ENCODE measurements around the gene SMIM22. TPM values are rescaled to one million over a fixed set of nuclear protein-coding genes. Genes with fewer than 3 reads are reported as not detected.

The SMIM22 gene
- total RNA-seq, 1 experiment from 2014 or later, result not detected

DNA sequence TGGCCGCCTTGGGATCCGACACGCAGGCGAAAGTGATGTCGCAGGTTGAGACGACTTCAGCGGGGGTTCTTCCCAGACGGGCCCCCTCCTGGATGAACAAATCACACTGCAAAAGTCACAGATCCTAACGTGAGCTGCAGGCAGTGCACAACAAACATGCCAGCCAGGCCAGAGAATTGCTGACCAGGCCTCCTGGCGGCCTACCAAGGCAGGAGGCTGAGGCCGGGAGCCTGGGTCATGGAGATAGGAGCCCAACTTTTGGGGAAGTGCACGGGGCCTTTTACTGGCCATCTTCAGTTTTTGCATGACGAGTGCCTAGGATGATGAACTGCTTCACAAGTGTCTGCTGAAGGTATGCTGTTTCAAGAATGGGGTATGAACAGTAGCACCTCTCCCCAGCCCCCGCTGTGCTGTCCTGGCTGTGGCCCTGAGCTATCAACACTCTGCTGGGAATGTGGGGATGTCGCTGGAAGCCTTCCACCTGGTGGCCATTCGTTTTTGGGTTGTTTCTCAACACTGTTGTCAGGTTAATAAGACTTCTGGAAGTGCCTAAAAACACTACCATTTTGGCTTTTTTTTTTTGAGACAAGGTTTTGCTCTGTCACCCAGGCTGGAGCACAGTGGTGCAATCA lies 19.5 kb downstream of the SMIM22 start:
- no peak for DNase-seq (ENCODE audit: low read depth)

DNA sequence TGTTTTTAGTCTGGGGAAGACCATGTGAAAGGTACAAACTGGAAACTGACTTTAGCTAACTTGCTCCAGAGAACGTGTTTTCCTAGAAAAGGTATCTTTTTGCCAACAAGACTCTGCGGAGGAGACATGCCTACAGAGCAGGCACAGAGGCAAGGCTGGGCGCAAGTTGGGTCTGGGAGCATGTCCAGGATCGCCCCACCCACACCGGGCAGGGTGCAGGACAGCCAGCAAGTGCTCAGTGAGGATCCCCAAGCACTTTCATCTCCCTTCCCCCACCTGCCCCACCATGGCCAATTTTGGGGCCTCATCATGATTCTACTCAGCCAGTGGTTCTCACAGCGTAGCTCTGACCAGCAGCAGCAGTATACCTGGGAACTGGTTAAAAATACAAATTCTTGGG lies 25.5 kb downstream of the SMIM22 start:
- DNase-seq (ENCODE audit: low read depth), result no peak

DNA sequence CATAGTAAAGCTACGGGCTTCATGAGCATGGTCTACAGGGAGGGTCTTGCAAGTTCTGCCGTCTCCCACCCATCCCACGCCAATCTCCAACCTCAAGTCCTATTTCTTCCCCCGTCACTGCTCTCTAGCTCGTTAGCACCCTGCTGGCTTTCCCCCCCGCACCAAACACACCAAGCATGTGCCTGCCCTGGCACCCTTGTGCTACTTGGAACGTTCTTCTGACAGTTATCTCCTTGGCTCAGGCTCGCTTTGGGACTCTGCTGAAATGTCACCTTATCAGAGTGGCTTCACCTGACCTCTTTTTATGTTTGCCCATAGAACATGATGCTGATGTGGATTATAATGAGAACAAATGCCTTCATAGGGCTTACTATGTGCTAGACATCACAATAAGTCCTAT lies 30.0 kb downstream of the SMIM22 start:
- DNase-seq (ENCODE audit: low read depth), result no peak

DNA sequence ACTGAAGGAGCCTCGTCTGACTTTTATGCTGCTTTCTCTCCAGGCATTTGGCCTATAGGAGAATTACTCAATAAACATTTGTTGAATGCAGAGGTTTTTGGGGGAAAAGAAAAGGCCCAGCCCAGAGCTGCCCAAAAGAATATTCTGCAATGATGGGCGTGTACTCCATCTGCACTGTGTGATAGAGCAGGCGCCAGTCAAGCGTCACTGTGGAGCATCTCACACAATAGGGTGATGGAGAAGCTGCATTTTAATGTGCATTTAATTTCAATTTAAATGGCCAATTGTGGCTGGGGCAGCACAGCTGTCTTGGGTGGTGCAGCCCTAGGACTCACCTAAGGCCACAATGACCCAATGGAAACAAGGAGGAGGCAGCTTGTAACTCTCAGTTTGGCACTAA lies 31.4 kb downstream of the SMIM22 start:
- DNase-seq (ENCODE audit: low read depth), result no peak

DNA sequence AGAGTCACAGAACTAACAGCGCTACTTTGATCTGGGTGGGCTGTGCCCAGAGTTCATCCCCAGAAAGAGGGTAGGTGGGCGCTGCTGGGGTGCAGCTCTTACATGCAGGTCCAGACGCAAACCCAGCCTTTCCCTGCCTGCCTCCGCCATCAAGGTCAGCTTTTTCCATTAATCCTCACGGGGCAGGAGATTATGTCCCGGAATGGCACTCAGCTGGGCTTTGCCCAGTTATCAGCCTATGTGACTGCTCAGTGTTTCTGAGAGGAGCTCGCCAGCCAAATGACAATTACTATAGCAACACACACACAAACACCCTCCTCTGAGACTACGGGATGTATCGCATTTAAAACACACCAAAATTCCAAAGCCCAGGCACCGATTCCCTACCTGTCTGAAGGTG lies 31.8 kb downstream of the SMIM22 start:
- DNase-seq (ENCODE audit: low read depth), result no peak

DNA sequence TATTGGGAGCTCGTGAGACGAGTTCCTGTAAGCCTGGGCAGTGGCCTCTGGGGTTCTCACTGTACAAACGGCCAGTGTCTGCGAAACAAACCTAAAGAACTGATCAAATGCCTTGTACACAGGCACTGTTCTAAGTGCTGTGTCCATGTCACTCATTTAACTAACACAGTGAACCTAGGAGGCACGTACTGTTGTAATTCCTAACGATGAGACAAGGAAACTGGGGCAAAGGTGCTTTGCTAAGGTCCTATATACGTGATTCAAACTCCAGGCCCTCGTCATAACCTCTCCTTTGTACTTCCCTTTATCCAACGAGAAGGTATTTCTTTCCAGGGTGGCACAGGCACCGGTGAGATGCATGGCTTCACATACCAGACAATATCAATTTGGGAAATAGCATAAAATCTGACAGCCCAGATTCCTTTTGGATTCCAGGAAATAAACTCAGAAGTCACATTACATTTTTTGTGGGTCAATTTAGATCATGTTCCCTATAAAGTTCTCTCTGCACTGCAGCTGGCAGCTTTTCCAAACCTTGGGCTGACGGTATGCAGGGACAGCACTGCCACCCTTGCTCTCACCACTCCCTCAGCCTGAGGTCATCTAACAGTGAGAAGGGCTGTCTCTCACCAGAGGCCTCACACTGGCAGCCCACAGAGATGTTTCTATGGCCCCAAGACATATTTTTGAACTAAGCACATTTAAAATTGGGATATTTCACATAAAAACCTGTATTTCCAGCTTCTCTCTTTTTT lies 33.6 kb downstream of the SMIM22 start:
- DNase-seq (ENCODE audit: low read depth), result no peak

DNA sequence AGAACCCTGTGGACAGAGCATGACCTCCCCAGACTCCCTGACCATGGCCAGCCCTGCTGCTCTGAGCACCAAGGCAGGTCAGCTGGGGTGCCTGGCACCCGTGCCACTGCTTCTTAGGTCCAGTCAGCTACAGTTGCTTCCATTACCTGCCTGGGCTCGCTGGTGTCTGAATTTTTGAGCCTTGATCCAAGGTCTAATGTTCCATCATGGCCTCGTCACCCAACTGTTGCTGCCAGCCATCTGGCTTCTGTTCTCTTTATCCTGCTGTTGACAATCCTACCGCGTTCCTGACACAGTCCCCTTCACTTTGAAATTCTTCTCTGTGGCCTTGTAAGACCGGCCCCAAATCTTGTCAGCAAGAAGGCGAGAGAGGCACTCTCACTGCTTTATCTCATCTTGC lies 35.2 kb downstream of the SMIM22 start:
- no peak for DNase-seq (ENCODE audit: low read depth)

DNA sequence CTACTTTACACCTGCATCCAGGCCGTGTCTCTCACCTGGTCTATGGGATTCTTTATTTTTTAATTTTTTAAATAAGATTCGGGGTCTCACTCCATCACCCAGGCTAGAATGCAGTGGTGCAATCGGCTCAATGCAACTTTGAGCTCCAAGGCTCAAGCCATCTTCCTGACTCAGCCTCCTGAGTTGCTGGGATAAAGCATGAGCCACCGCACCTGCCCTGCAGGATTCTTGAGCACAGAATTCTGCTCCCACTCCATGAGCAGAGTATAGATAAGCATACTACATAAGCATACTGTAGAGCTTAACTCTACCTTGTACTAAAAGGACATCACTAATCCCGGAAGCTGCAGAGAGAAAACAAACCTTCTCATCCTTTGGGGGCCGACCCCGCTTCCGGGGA lies 36.4 kb downstream of the SMIM22 start:
- no peak for DNase-seq (ENCODE audit: low read depth)

DNA sequence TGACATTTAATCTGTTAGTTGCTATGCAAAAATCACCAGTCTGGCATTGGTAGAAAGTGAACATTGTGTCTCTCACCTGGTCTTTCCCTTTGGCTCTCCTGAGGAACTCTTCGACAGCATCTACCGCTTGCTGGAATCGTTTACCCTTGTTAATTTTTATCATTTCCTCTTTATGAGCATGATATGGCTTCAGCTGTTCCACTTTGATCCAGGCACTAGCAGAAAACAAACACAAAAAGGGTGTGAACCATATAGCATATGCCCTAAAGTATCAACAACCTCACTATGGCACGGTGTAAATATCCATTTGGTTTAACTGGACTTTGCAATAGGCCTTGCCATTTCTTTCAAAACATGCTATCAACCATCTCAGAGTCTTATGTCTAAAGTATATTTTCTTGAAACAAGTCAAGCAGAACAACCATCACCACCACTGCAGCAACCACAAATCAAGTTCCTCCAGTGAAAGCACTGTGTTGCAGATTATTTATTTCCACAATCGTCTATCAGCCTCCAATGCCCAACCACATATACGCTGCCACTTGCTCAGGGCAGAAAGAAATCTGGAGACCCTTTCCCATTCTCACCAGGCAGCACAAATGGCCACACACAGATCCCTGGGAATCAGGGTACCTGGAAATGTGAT lies 37.7 kb downstream of the SMIM22 start:
- no peak for DNase-seq (ENCODE audit: low read depth)

DNA sequence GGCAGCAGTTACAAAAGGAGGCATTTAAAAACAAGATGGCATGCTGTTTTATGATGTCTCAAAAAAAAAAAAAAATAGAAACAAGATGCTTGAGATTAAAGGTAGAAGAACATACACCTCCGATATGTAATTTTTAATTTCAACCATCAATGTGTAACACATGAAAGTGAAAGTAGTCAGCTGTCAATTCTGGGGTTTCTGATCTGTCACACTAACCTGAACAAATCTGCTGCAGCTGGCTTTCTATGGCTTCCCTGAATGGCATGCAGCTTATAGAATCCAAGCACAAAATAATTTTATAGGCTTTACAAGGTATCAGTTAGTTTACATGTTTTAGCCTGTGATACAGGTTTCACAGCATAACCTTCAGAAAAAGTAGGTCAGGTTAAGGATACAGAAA lies 38.4 kb downstream of the SMIM22 start:
- no peak for DNase-seq (ENCODE audit: low read depth)

DNA sequence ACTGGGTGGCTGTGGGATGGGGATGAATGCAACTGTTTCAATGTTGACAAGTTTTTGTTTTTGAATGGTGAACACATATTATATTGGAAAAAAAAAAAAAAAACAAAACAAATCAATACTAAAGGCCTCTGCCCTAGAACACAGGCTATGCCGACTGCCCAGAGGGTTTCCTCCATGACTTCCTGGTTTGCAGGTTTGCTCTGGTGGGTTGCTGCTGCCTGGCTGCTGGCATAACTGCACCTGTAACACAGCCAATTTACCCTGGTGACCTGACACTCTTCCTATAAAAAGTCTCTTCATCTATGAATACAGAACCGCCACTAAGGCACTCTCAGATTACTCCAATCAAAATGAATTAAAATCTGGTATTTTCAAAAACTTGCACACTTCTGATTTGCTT lies 41.6 kb downstream of the SMIM22 start:
- no peak for DNase-seq (ENCODE audit: low read depth)

DNA sequence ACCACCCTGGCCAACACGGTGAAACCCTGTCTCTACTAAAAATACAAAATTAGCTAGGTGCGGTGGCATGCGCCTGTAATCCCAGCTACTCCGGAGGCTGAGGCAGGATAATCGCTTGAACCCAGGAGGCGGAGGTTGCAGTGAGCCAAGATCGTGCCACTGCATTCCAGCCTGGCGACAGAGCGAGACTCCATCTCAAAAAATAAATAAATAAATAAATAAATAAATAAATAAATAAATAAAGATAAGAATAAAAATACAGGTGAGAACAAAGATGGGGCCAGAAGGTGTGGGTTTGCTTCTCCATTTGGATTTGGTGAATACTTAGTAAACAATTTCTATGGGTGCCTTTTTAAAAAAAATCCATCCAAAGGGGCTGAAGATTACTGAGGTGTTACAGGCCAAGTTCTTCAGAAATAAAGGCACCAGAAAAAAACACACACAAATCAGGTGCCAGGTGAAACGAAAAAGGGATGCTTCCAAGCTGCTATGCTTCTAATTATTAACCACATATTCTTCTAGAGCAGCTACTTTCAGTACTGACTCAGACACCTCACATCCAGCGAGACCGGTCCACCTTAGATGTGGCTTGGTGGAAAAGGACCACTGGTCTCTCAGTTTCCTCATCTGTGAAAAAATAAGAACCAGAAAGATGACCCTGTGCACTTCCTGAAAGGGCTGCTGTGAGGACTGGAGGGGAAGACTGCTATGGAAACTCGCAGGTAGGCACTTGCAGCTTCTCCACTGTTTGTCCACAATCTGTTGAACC lies 42.7 kb downstream of the SMIM22 start:
- DNase-seq (ENCODE audit: low read depth), result no peak

DNA sequence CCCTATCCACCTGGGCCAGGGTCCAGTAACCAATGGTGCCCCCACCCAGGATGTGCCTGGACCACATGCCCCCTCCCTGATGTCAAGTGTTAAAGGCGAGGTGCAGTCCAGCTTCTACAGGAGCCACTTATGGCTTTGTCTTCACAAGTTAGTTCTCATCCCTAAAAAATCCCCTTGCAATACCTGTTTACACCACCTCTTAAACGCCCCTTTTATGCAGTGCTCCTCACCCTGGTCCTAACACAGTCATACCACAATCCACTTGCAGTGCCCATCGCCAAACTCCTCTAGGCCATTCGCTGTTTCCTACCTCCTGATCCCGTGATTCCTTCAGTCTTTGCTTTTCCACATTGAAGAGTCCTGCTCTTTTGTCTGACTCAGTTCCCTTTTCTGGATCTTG lies 44.8 kb downstream of the SMIM22 start:
- no peak for DNase-seq (ENCODE audit: low read depth)

DNA sequence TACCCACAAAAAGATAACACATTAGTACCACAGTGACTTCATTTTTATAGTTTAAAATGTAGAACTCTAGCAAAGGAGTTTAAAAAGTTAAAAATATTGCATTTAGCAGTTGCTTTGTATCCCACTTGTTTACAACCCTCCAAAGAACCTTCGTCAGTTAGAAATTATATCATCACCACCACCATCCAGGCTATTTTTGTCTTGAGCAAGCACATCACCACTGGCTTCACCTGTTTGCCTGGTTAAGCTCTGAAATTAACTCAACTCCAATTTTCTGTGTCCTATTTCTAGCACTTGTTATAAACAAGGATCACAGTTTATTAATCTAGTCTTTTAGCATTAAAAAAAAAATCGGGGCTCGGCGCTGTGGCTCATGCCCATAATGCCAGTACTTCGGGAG lies 45.8 kb downstream of the SMIM22 start:
- DNase-seq (ENCODE audit: low read depth), result no peak

Other genes with a start within 250 kb of the SMIM22 start
- not detected in 2 replicates for gene C16orf96, start 239.0 kb upstream of the SMIM22 start, total RNA-seq (2014; rRNA removed; shearing (Covaris generic))
- 4.5 and 8.4 TPM in 2 replicates for gene UBALD1, start 180.5 kb upstream of the SMIM22 start, total RNA-seq (2014; rRNA removed; shearing (Covaris generic))
- 30.9 and 46.2 TPM in 2 replicates for gene MGRN1, start 170.5 kb upstream of the SMIM22 start, total RNA-seq (2014; rRNA removed; shearing (Covaris generic))
- gene NUDT16L1, start 101.8 kb upstream of the SMIM22 start, total RNA-seq (2014; rRNA removed; shearing (Covaris generic)), result 21.1 and 25.7 TPM in 2 replicates
- 9.3 and 15.8 TPM in 2 replicates for gene ANKS3, start 61.1 kb upstream of the SMIM22 start, total RNA-seq (2014; rRNA removed; shearing (Covaris generic))
- gene DNAAF8, start 60.8 kb upstream of the SMIM22 start, total RNA-seq (2014; rRNA removed; shearing (Covaris generic)), result 0.81 and 1.4 TPM in 2 replicates
- gene ZNF500, start 28.2 kb upstream of the SMIM22 start, total RNA-seq (2014; rRNA removed; shearing (Covaris generic)), result 7.1 and 13.3 TPM in 2 replicates
- not detected in 2 replicates for gene SEPTIN12, start 7.0 kb upstream of the SMIM22 start, total RNA-seq (2014; rRNA removed; shearing (Covaris generic))
- 18.9 and 21.7 TPM in 2 replicates for gene ROGDI, start 7.3 kb downstream of the SMIM22 start, total RNA-seq (2014; rRNA removed; shearing (Covaris generic))
- gene GLYR1, start 51.9 kb downstream of the SMIM22 start, total RNA-seq (2014; rRNA removed; shearing (Covaris generic)), result 24.9 and 42.0 TPM in 2 replicates
- 22.8 and 48.3 TPM in 2 replicates for gene UBN1, start 52.1 kb downstream of the SMIM22 start, total RNA-seq (2014; rRNA removed; shearing (Covaris generic))
- 1.8 and 2.2 TPM in 2 replicates for gene PPL, start 141.8 kb downstream of the SMIM22 start, total RNA-seq (2014; rRNA removed; shearing (Covaris generic))
- 0.02 TPM in 1 of 2 replicates, not detected in the other for gene SEC14L5, start 163.0 kb downstream of the SMIM22 start, total RNA-seq (2014; rRNA removed; shearing (Covaris generic))
- 19.0 and 28.6 TPM in 2 replicates for gene NAGPA, start 238.6 kb downstream of the SMIM22 start, total RNA-seq (2014; rRNA removed; shearing (Covaris generic))